T-helper 1 cell treated with Interleukin-12 subunit alpha and Interleukin-12 subunit beta and Interleukin-4 antibody, amounts not matched to agents 30 ng/mL and 1 ng/mL, for 36 hours (primary cell): ENCODE measurements around the gene SCGB1C1. TPM values are rescaled to one million over a fixed set of nuclear protein-coding genes. Genes with fewer than 3 reads are reported as not detected.

Experiments used
- intact Hi-C: fragments of 100-400 bp; cut with micrococcal nuclease; formaldehyde crosslinking; loops from one replicate; pipeline ENCODE4 v1.15.1; 2024
- total RNA-seq: library from RNA; stranded (reverse); gene quantifications from 2 replicates; pipeline ENCODE4 v1.2.3, GENCODE V29; 2022

The SCGB1C1 gene
- total RNA-seq, 1 donor from 2014 or later: not detected

- intact Hi-C loops: loop anchor here (5.0 kb wide), 5 partner anchors 48 to 1648 kb away; partner anchors contain the start of genes LSP1, PGGHG and SLC25A22
Measured at GRCh38 chr11:204587-205109, 11.8 kb downstream of the SCGB1C1 start.

GRCh38 chr11:205221-206001 lies 12.5 kb downstream of the SCGB1C1 start:
- intact Hi-C loops: loop anchor here (2.0 to 5.0 kb wide), 6 partner anchors 47 to 1647 kb away; partner anchors contain the start of genes LSP1, PGGHG, SIGIRR and SLC25A22

- intact Hi-C loops: loop anchor here (2.0 to 5.0 kb wide), 6 partner anchors 46 to 1646 kb away; partner anchors contain the start of genes LSP1, PGGHG, SIGIRR and SLC25A22
Measured at GRCh38 chr11:206002-206384, 13.1 kb downstream of the SCGB1C1 start.

GRCh38 chr11:206526-207207 lies 13.8 kb downstream of the SCGB1C1 start:
- intact Hi-C loops: loop anchor here (1.0 to 5.0 kb wide), 13 partner anchors 30 to 1646 kb away; partner anchors contain the start of genes LSP1, PGGHG, PSMD13 and PTDSS2

- intact Hi-C loops: loop anchor here (1.0 to 5.0 kb wide), 13 partner anchors 29 to 1645 kb away; partner anchors contain the start of genes LSP1, PGGHG, PSMD13 and PTDSS2
Measured at GRCh38 chr11:207208-207862, 14.5 kb downstream of the SCGB1C1 start, which contains the start of the genes BET1L and RIC8A. Gene BET1L (minus strand): TSS chr11:207399. CDS start chr11:207321, 78 bp downstream. Gene RIC8A (plus strand): TSS chr11:207708. CDS start chr11:208855, 1,147 bp downstream.

GRCh38 chr11:207863-208180 lies 14.9 kb downstream of the SCGB1C1 start:
- intact Hi-C loops: loop anchor here (1.0 to 5.0 kb wide), 13 partner anchors 28 to 1644 kb away; partner anchors contain the start of genes LSP1, PGGHG, PSMD13 and PTDSS2

- intact Hi-C loops: loop anchor here (5.0 kb wide), 5 partner anchors 44 to 1644 kb away; partner anchors contain the start of genes LSP1, PGGHG and SLC25A22
Measured at GRCh38 chr11:208181-208916, 15.5 kb downstream of the SCGB1C1 start.

- intact Hi-C loops: loop anchor here (5.0 kb wide), 5 partner anchors 43 to 1643 kb away; partner anchors contain the start of genes LSP1, PGGHG and SLC25A22
Measured at GRCh38 chr11:208917-209260, 16.0 kb downstream of the SCGB1C1 start.

- intact Hi-C loops: loop anchor here (5.0 kb wide), 5 partner anchors 43 to 1643 kb away; partner anchors contain the start of genes LSP1, PGGHG and SLC25A22
Measured at GRCh38 chr11:209275-210121, 16.6 kb downstream of the SCGB1C1 start.

- intact Hi-C loops: no loop called here
Measured at GRCh38 chr11:210122-210802, 17.4 kb downstream of the SCGB1C1 start.

GRCh38 chr11:210803-211180 lies 17.9 kb downstream of the SCGB1C1 start:
- intact Hi-C loops: no loop called here

GRCh38 chr11:211295-211694 lies 18.4 kb downstream of the SCGB1C1 start:
- intact Hi-C loops: no loop called here

- intact Hi-C loops: no loop called here
Measured at GRCh38 chr11:211741-212140, 18.9 kb downstream of the SCGB1C1 start.

- intact Hi-C loops: no loop called here
Measured at GRCh38 chr11:212150-213100, 19.5 kb downstream of the SCGB1C1 start.

GRCh38 chr11:213111-213510 lies 20.2 kb downstream of the SCGB1C1 start:
- intact Hi-C loops: no loop called here

GRCh38 chr11:214083-214482 lies 21.2 kb downstream of the SCGB1C1 start:
- intact Hi-C loops: no loop called here

- intact Hi-C loops: no loop called here
Measured at GRCh38 chr11:215581-216037, 22.7 kb downstream of the SCGB1C1 start.
